ENCODE measurements around the gene SIK3.

SIK3 gene

GRCh38 chr11:117044287-117045035 lies 53.8 kb downstream of the SIK3 start:
- no peak overlapping the region for H3K4me3 ChIP-seq (replicated peaks; ENCODE audit: low read depth, low read length)
- no peak for DNase-seq (ENCODE audit: extremely low read depth, low read depth)
- TF ChIP-seq, protein P1, sequence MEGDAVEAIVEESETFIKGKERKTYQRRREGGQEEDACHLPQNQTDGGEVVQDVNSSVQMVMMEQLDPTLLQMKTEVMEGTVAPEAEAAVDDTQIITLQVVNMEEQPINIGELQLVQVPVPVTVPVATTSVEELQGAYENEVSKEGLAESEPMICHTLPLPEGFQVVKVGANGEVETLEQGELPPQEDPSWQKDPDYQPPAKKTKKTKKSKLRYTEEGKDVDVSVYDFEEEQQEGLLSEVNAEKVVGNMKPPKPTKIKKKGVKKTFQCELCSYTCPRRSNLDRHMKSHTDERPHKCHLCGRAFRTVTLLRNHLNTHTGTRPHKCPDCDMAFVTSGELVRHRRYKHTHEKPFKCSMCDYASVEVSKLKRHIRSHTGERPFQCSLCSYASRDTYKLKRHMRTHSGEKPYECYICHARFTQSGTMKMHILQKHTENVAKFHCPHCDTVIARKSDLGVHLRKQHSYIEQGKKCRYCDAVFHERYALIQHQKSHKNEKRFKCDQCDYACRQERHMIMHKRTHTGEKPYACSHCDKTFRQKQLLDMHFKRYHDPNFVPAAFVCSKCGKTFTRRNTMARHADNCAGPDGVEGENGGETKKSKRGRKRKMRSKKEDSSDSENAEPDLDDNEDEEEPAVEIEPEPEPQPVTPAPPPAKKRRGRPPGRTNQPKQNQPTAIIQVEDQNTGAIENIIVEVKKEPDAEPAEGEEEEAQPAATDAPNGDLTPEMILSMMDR (IDR thresholded peaks at IDR 0.05; ENCODE audit: low read depth, low read length, missing control alignments), result no peak

- DNase-seq (ENCODE audit: extremely low read depth, low read depth), result no peak
- H3K4me3 ChIP-seq (replicated peaks; ENCODE audit: low read depth, low read length), result no peak overlapping the region
- TF ChIP-seq, protein P1 (IDR thresholded peaks at IDR 0.05; ENCODE audit: low read depth, low read length, missing control alignments), result no peak
Measured at GRCh38 chr11:117042689-117043088, 55.5 kb downstream of the SIK3 start.

GRCh38 chr11:117039900-117040299 lies 58.3 kb downstream of the SIK3 start:
- no peak overlapping the region for H3K4me3 ChIP-seq (replicated peaks; ENCODE audit: low read depth, low read length)
- TF ChIP-seq, protein P1 (IDR thresholded peaks at IDR 0.05; ENCODE audit: low read depth, low read length, missing control alignments), result no peak
- DNase-seq (ENCODE audit: extremely low read depth, low read depth), result no peak

DNA sequence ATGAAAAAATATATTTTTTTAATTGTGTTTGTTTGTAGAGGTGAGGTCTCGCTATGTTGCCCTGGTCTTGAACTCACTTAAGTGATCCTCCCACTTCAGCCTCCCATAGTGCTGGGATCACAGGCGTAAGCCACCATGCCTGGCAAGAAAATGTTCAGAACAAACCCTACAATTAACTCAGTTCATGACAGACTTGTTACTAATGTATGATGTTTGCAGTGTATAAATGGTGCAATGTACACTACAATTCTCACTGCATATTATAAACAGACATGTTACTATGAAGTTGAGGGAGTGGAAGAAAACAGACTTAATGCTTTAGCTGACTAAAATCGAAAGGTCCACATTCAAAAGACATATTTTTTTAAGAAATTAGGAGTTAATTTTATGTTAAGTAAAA lies 59.0 kb downstream of the SIK3 start:
- no peak for DNase-seq (ENCODE audit: extremely low read depth, low read depth)
- TF ChIP-seq, protein P1 (IDR thresholded peaks at IDR 0.05; ENCODE audit: low read depth, low read length, missing control alignments), result no peak
- H3K4me3 ChIP-seq (replicated peaks; ENCODE audit: low read depth, low read length), result no peak overlapping the region

GRCh38 chr11:117037975-117038350 lies 60.3 kb downstream of the SIK3 start:
- no peak for DNase-seq (ENCODE audit: extremely low read depth, low read depth)
- TF ChIP-seq, protein P1 (IDR thresholded peaks at IDR 0.05; ENCODE audit: low read depth, low read length, missing control alignments), result no peak
- H3K4me3 ChIP-seq (replicated peaks; ENCODE audit: low read depth, low read length), result no peak overlapping the region

- DNase-seq (ENCODE audit: extremely low read depth, low read depth), result no peak
- TF ChIP-seq, protein P1 (IDR thresholded peaks at IDR 0.05; ENCODE audit: low read depth, low read length, missing control alignments), result no peak
Measured at GRCh38 chr11:117037279-117037974, 60.8 kb downstream of the SIK3 start.

More at GRCh38 chr11:117037279-117037974, 60.8 kb downstream of the SIK3 start:
- H3K4me3 ChIP-seq (replicated peaks; ENCODE audit: low read depth, low read length), result no peak overlapping the region

Measured in HFF-Myc (cell line).